GM18517 (cell line): Measurements from ENCODE around the gene TSHZ3.

Experiments
- ATAC-seq: cut with Tn5 transposase; IDR thresholded peaks from one replicate; pipeline ENCODE4 v1.9.1; 2021; ENCODE audit warnings: mild to moderate bottlenecking, moderate library complexity; ENCODE audit not compliant: unreplicated experiment

Gene TSHZ3

GRCh38 chr19:31252441-31252840, 96.8 kb downstream of the TSHZ3 start:
- ATAC-seq: no peak

GRCh38 chr19:31249217-31249616, 100.0 kb downstream of the TSHZ3 start:
- ATAC-seq: no peak

GRCh38 chr19:31235806-31236205, 113.4 kb downstream of the TSHZ3 start:
- no peak for ATAC-seq

- ATAC-seq: no peak
These were observed 115.9 kb downstream of the TSHZ3 start for GRCh38 chr19:31233295-31233800.

GRCh38 chr19:31232871-31233270, 116.4 kb downstream of the TSHZ3 start:
- no peak for ATAC-seq

GRCh38 chr19:31232180-31232579, 117.1 kb downstream of the TSHZ3 start:
- ATAC-seq: no peak

GRCh38 chr19:31231237-31231636, 118.0 kb downstream of the TSHZ3 start:
- ATAC-seq: no peak

- ATAC-seq: no peak
These were observed 122.9 kb downstream of the TSHZ3 start for GRCh38 chr19:31226151-31226935.
